Stimulated activated CD4-positive, alpha-beta T cell treated with anti-CD3 and anti-CD28 coated beads, TNF-alpha, amount 100 ng/mL, for 24 hours (primary cell): ENCODE data around the gene MPND.

Source experiments
- DNase-seq, 3 experiments: peaks; one replicate each; pipeline ENCODE4 v3.0.0-alpha.2; 2020; ENCODE audit warnings: low read depth in 3 of 3

MPND gene

GRCh38 chr19:4319067-4319718 is 24.2 kb upstream of the MPND start:
- no peak for DNase-seq

GRCh38 chr19:4320419-4320818 is 22.9 kb upstream of the MPND start:
- DNase-seq: no peak

GRCh38 chr19:4322942-4323665 is 20.3 kb upstream of the MPND start:
- no peak for DNase-seq

GRCh38 chr19:4323692-4324091 is 19.7 kb upstream of the MPND start:
- no peak for DNase-seq

GRCh38 chr19:4324228-4324627 is 19.1 kb upstream of the MPND start:
- no peak for DNase-seq

- no peak for DNase-seq
Observed at GRCh38 chr19:4326215-4326836, 17.0 kb upstream of the MPND start.

- DNase-seq: no peak
Observed at GRCh38 chr19:4326837-4327251, 16.5 kb upstream of the MPND start.

- DNase-seq: peak; percentile 28 to 87 (median 59)
Observed at GRCh38 chr19:4327252-4327876, 16.0 kb upstream of the MPND start.

GRCh38 chr19:4327877-4328242 is 15.5 kb upstream of the MPND start:
- no peak for DNase-seq

- peak; percentile 86 to 99 (median 98) for DNase-seq
Observed at GRCh38 chr19:4328243-4328990, 14.9 kb upstream of the MPND start.

GRCh38 chr19:4328991-4329681 is 14.2 kb upstream of the MPND start:
- peak in 1 of 3 experiments; percentile 68 for DNase-seq

GRCh38 chr19:4329858-4330257 is 13.5 kb upstream of the MPND start:
- no peak for DNase-seq

- DNase-seq: no peak
Observed at GRCh38 chr19:4334929-4335570, 8.3 kb upstream of the MPND start.

GRCh38 chr19:4337906-4338440 is 5.4 kb upstream of the MPND start:
- DNase-seq: no peak

- DNase-seq: no peak
Observed at GRCh38 chr19:4338441-4339355, 4.7 kb upstream of the MPND start, which contains the start of gene STAP2. Gene STAP2 (minus strand): TSS chr19:4338827. CDS start chr19:4338753, 74 bp downstream.

- no peak for DNase-seq
Observed at GRCh38 chr19:4342314-4342614, 1.1 kb upstream of the MPND start.

GRCh38 chr19:4342615-4343369 is 570 bp upstream of the MPND start:
- peak; percentile 79 to 91 (median 86) for DNase-seq

GRCh38 chr19:4345342-4346019 is 2.1 kb downstream of the MPND start:
- DNase-seq: no peak
